B cell (primary cell): Measurements from ENCODE around the gene TJP3. TPM values are rescaled to one million over a fixed set of nuclear protein-coding genes. Genes with fewer than 3 reads are reported as not detected.

ENCODE experiments used
- ATAC-seq: fragments of 200-7000 bp; cut with Tn5 transposase; one replicate; pipeline ENCODE4 v1.10.0; 2021; ENCODE audit warnings: low read depth, mild to moderate bottlenecking, moderate number of reproducible peaks, moderate library complexity
- CTCF ChIA-PET: fragments of 350-600 bp; sonication (Branson Sonifier 250); formaldehyde crosslinking; loops from one replicate; lab custom pipeline; 2021; ENCODE audit warnings: antibody characterized with exemption, inconsistent platforms; lab: Charles Lee
- POLR2A ChIA-PET: fragments of 350-600 bp; sonication (Branson Sonifier 250); formaldehyde crosslinking; loops from one replicate; lab custom pipeline; 2021; ENCODE audit warnings: antibody characterized with exemption; lab: Charles Lee
- DNase-seq: peaks from one replicate; pipeline ENCODE4 v3.0.0; 2013
- H2AFZ ChIP-seq: 2 replicates; pipeline ENCODE4 v1.6.1; 2012; ENCODE audit warnings: mild to moderate bottlenecking, low read depth, low read length; ENCODE audit not compliant: insufficient read depth, poor library complexity, severe bottlenecking
- H3K27ac ChIP-seq, 2 donors: 1 replicate in 1 of 2; 2 replicates in 1 of 2; pipeline ENCODE4 v1.5.1; 2012 to 2013; ENCODE audit warnings: low read length in 2 of 2, mild to moderate bottlenecking in 2 of 2, moderate library complexity in 1 of 2
- H3K27me3 ChIP-seq, 4 experiments: fragments of 200-600 bp in 1 of 4; sonication (generic) in 1 of 4; replicated peaks in 1 of 4; 1 replicate in 2 of 4; 2 replicates in 2 of 4; pipeline versions ENCODE4 v1.6.1 to v1.7.0; 2013 to 2016; ENCODE audit warnings: low read length in 3 of 4, mild to moderate bottlenecking in 2 of 4, mixed read lengths in 1 of 4, moderate library complexity in 1 of 4; ENCODE audit not compliant: insufficient read depth in 4 of 4, control insufficient read depth in 3 of 4; ENCODE audit errors: control extremely low read depth in 1 of 4
- H3K36me3 ChIP-seq, 2 experiments: replicated peaks in 1 of 2; 1 replicate in 1 of 2; 2 replicates in 1 of 2; pipeline versions ENCODE4 v1.6.1 to v1.7.1; 2013; ENCODE audit warnings: low read length in 1 of 2; ENCODE audit not compliant: insufficient read depth in 2 of 2, control insufficient read depth in 1 of 2; ENCODE audit errors: control extremely low read depth in 1 of 2, extremely low read depth in 1 of 2
- H3K4me1 ChIP-seq, 2 donors: fragments of 200-600 bp in 1 of 2; sonication (generic) in 1 of 2; 1 replicate in 1 of 2; 2 replicates in 1 of 2; pipeline versions ENCODE4 v1.5.1 to v1.6.1; 2013 to 2017; ENCODE audit warnings: low read length in 2 of 2; ENCODE audit not compliant: control insufficient read depth in 2 of 2, insufficient read depth in 2 of 2
- H3K4me2 ChIP-seq: replicated peaks from 2 replicates; pipeline ENCODE3; 2012; ENCODE audit warnings: mild to moderate bottlenecking, low read depth, low read length; ENCODE audit not compliant: poor library complexity, severe bottlenecking
- H3K4me3 ChIP-seq, 5 experiments: fragments of 200-600 bp in 1 of 5; sonication (generic) in 1 of 5; 1 replicate in 3 of 5; 2 replicates in 2 of 5; pipeline versions ENCODE4 v1.5.1 to v1.7.0; 2011 to 2016; ENCODE audit warnings: low read length in 4 of 5, mild to moderate bottlenecking in 4 of 5, low read depth in 2 of 5, control low read depth in 1 of 5, moderate library complexity in 1 of 5; ENCODE audit not compliant: insufficient read depth in 1 of 5; ENCODE audit errors: control extremely low read depth in 1 of 5, extremely low read depth in 1 of 5
- H3K79me2 ChIP-seq: fragments of 200-600 bp; sonication (generic); one replicate; pipeline ENCODE4 v1.6.0; 2016; ENCODE audit warnings: low read length; ENCODE audit not compliant: control insufficient read depth, insufficient read depth
- H3K9ac ChIP-seq: fragments of 200-600 bp; sonication (generic); 2 replicates; pipeline ENCODE4 v1.6.1; 2017; ENCODE audit warnings: mild to moderate bottlenecking, low read length, moderate library complexity
- H3K9me3 ChIP-seq, 3 donors: one replicate each; pipeline versions ENCODE4 v1.6.1 to v1.7.1; 2013; ENCODE audit warnings: low read length in 2 of 3; ENCODE audit not compliant: control insufficient read depth in 2 of 3, insufficient read depth in 1 of 3; ENCODE audit errors: control extremely low read depth in 1 of 3
- H4K20me1 ChIP-seq: 2 replicates; pipeline ENCODE4 v1.6.0; 2012; ENCODE audit warnings: mild to moderate bottlenecking, low read length; ENCODE audit not compliant: insufficient read depth, control insufficient read depth, poor library complexity, severe bottlenecking
- H3K27ac Mint-ChIP-seq: one replicate; pipeline ENCODE4 v1.8.0; 2021; ENCODE audit warnings: mixed read lengths
- H3K27me3 Mint-ChIP-seq: one replicate; pipeline ENCODE4 v1.8.0; 2021; ENCODE audit warnings: mixed read lengths
- H3K4me1 Mint-ChIP-seq: one replicate; pipeline ENCODE4 v1.8.0; 2021; ENCODE audit warnings: mixed read lengths
- H3K4me3 Mint-ChIP-seq: one replicate; pipeline ENCODE4 v1.8.0; 2021; ENCODE audit warnings: mixed read lengths
- H3K9me3 Mint-ChIP-seq: one replicate; pipeline ENCODE4 v1.8.0; 2022; ENCODE audit warnings: mixed read lengths; ENCODE audit not compliant: insufficient read depth
- EZH2 ChIP-seq: IDR thresholded peaks from 2 replicates; pipeline ENCODE4 v1.6.1; 2012; ENCODE audit warnings: borderline replicate concordance, low read depth, mild to moderate bottlenecking, moderate library complexity, low read length; ENCODE audit not compliant: insufficient read depth, poor library complexity, severe bottlenecking
- WGBS: methylation state at CpG from one replicate; pipeline ENCODE4 v1.1.5; 2013; ENCODE audit warnings: missing lambda C conversion rate; ENCODE audit not compliant: insufficient coverage; 5-methylcytosine and 5-hydroxymethylcytosine counted together
- intact Hi-C: fragments of 100-400 bp; cut with micrococcal nuclease; formaldehyde crosslinking; loops from one replicate; pipeline ENCODE4 v1.10.0; 2022
- polyA plus RNA-seq: library from polyadenylated mRNA; depleted of rRNA; stranded (reverse); fragments of >200 nt; gene quantifications from 2 replicates; pipeline ENCODE4 v1.2.3, GENCODE V29; 2012
- total RNA-seq, 2 donors: library from RNA; stranded (reverse); fragments of 120-200 nt in 1 of 2; gene quantifications; 1 replicate in 1 of 2; 2 replicates in 1 of 2; pipeline versions ENCODE4 v1.2.3 to v1.2.4, GENCODE V29; 2013 to 2022
- TF ChIP-seq, protein P1 (sequence below): fragments of 200-600 bp; IDR thresholded peaks from one replicate; pipeline ENCODE4 v1.8.0; 2022; ENCODE audit warnings: antibody characterized with exemption, mild to moderate bottlenecking

Gene TJP3
- total and polyA plus RNA-seq, 2 donors (not counting 1 experiment from before 2014, with no cell fraction given) = 2.1 to 2.9 TPM

DNA sequence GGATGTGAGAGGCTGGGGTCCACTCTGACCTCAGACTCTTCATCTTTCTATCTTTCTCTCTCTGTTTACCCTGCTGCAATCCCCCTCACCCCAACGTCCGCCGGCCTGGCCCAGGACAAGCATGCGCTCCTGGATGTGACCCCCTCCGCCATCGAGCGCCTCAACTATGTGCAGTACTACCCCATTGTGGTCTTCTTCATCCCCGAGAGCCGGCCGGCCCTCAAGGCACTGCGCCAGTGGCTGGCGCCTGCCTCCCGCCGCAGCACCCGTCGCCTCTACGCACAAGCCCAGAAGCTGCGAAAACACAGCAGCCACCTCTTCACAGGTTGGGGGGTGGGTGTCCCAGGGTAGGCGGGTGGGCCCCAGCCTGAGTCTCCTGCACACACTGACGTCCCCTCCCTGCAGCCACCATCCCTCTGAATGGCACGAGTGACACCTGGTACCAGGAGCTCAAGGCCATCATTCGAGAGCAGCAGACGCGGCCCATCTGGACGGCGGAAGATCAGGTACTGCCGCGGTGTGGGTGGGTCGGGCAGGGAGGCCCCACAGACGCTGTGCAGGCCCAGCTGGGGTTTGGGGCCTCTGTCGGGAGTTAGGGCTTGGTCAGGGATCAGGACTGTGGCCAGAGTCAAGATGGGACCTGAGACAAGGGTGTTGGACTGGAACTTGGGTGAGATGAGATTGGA is 38.3 kb downstream of the TJP3 start:
- Mint-ChIP-seq H3K4me3 (no peak overlapping the region), H3K4me1 (no peaks in the 10 kb centered on the region), H3K27me3 (no peaks in the 10 kb centered on the region), H3K27ac (no peak overlapping the region), H3K9me3 (no peaks in the 10 kb centered on the region)
- no peak overlapping the region for H3K4me2 ChIP-seq
- H4K20me1 ChIP-seq = peaks cover 9% of the 10 kb centered on the region
- no peak overlapping the region for H2AFZ ChIP-seq
- CTCF ChIA-PET = no interaction called here
- H3K4me3 ChIP-seq = no peak overlapping the region
- TF ChIP-seq, protein P1, sequence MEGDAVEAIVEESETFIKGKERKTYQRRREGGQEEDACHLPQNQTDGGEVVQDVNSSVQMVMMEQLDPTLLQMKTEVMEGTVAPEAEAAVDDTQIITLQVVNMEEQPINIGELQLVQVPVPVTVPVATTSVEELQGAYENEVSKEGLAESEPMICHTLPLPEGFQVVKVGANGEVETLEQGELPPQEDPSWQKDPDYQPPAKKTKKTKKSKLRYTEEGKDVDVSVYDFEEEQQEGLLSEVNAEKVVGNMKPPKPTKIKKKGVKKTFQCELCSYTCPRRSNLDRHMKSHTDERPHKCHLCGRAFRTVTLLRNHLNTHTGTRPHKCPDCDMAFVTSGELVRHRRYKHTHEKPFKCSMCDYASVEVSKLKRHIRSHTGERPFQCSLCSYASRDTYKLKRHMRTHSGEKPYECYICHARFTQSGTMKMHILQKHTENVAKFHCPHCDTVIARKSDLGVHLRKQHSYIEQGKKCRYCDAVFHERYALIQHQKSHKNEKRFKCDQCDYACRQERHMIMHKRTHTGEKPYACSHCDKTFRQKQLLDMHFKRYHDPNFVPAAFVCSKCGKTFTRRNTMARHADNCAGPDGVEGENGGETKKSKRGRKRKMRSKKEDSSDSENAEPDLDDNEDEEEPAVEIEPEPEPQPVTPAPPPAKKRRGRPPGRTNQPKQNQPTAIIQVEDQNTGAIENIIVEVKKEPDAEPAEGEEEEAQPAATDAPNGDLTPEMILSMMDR = no peak
- TF ChIP-seq EZH2 = no peak
- H3K4me1 ChIP-seq = no peaks in the 10 kb centered on the region
- peaks cover 0 to 6% (median 0%) of the 10 kb centered on the region in 3 donors for H3K9me3 ChIP-seq
- no peaks in the 10 kb centered on the region for H3K79me2 ChIP-seq
- 90% methylated on average over 31 of the region's 31 CpGs for WGBS
- ATAC-seq = no peak
- POLR2A ChIA-PET = interaction anchor here (0.7 kb wide), 2 partner anchors 212 to 553 kb away, joined by 11 to 12 read pairs; no protein-coding TSS in a partner anchor
- DNase-seq = no peak
- H3K27me3 ChIP-seq = no peaks in the 10 kb centered on the region
- H3K27ac ChIP-seq = no peak overlapping the region
- intact Hi-C loops = no loop called here
- H3K36me3 ChIP-seq = peaks cover 1 to 16% of the 10 kb centered on the region in 2 experiments
- no peak overlapping the region for H3K9ac ChIP-seq

DNA sequence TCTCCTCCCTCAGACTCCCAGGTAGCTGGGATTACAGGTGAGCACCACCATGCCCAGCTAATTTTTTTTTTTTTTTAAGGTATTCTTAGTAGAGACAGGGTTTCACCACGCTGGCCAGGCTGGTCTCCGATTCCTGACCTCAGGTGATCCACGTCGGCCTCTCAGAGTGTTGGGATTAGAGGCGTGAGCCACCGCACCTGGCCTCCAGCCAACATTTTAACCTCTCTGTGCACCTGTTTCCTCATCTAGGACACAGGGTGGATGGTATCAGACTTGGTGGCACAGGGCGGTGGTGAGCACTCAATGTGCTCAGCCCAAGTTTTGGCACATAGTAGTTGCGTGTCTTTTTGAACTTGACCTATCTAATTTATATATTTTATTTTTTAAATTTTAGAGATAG is 40.8 kb downstream of the TJP3 start:
- no peak for ATAC-seq
- H3K27ac Mint-ChIP-seq = no peak overlapping the region
- Histone ChIP-seq H3K9ac (no peak overlapping the region), H3K79me2 (no peaks in the 10 kb centered on the region), H3K27me3 (no peaks in the 10 kb centered on the region), H3K4me3 (no peak overlapping the region), H3K27ac (no peak overlapping the region), H4K20me1 (peaks cover 15% of the 10 kb centered on the region), H3K4me1 (no peaks in the 10 kb centered on the region), H3K9me3 (peaks cover 0 to 6% (median 0%) of the 10 kb centered on the region in 3 donors), H3K4me2 (no peak overlapping the region), H2AFZ (no peak overlapping the region), H3K36me3 (peaks cover 1 to 27% of the 10 kb centered on the region in 2 experiments)
- H3K27me3 Mint-ChIP-seq = no peaks in the 10 kb centered on the region
- DNase-seq = no peak
- H3K4me3 Mint-ChIP-seq = no peak overlapping the region
- intact Hi-C loops = no loop called here
- ChIA-PET POLR2A (no interaction called here), CTCF (interaction anchor here (1.1 kb wide), 1 partner anchor 73 kb away, joined by 3 read pairs; no protein-coding TSS in a partner anchor)
- no peak for TF ChIP-seq EZH2
- TF ChIP-seq, protein P1 = no peak
- H3K4me1 Mint-ChIP-seq = no peaks in the 10 kb centered on the region
- H3K9me3 Mint-ChIP-seq = no peaks in the 10 kb centered on the region
- 79% methylated on average over 3 of the region's 8 CpGs for WGBS
